GM19023 (cell line): ENCODE data around the gene TIMM10.

Experiments used
- ATAC-seq: cut with Tn5 transposase; IDR thresholded peaks from one replicate; pipeline ENCODE4 v1.9.1; 2021; ENCODE audit warnings: mild to moderate bottlenecking, moderate library complexity; ENCODE audit not compliant: unreplicated experiment

TIMM10 gene

DNA sequence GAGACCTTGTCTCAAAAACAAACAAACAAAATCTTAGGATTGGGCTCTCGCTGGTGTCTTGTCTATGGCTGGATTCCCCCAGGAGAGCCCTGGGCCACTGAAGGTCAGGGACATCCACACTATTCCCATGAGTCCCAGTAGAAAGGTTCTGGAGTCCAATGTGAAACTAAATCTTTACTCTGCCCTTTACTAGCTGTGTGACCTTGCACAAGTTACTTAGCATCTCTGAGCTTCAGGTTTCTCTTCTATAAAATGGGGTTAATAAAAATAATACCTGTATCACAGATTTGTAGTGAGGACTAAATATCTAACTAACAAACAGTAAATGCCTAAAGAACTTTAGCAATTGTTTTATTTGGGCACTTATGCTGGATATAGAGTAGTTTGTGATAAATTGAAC lies 24.0 kb downstream of the TIMM10 start:
- ATAC-seq: no peak

DNA sequence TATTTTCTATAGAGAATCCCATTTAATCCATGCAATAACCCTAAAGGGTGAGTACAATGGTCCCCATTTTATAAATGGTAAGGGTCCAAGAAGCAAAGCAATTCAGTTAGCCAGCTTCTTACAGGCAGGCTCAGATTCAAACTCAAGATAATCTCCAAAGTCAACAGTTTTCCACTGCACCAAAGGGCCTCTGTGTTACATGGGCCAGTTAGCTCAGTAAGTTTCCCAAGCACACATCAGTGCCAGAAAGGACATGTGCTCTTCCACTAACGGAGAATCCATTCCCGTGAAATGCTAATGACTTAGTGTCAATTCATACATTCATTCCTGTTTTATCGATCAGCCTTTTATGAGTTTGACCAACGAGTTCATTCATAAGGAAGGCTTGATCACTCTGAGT lies 26.0 kb downstream of the TIMM10 start:
- no peak for ATAC-seq

DNA sequence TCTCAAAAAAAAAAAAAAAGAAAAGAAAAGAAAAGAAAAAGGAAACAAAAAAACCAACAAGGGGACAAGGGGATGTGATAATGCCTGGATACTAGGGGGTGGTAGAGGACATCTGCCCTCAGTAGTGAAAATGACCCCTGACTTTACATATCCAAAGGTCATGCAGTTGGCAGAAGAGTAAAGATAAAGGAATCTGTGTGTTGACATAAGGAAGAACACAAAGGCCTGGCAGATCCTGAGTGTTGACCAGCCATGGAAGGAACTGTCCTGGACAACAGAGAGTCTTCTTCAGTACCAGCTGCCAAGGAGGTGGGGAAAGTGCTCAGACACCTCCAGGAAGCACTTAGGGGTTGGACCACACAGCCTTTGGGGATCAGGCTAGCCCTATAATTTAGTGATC lies 27.7 kb downstream of the TIMM10 start:
- no peak for ATAC-seq

DNA sequence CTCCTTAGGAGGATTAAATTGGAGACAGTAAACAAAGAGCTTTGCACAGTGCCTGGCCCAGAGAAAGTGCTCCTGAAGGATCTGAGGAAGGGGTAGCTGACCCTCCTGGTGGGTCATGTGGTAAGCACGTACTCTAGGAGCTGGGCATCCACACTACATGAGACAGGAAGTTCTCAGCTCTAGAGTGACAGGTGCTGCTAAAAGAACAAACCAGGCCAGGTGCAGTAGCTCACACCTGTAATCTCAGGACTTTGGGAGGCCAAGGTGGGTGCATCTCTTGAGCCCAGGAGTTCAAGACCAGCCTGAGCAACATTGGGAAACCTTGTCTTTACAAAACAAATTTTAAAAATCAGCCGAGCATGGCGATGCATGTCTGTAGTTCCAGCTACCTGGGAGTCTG lies 28.2 kb downstream of the TIMM10 start:
- ATAC-seq: no peak

DNA sequence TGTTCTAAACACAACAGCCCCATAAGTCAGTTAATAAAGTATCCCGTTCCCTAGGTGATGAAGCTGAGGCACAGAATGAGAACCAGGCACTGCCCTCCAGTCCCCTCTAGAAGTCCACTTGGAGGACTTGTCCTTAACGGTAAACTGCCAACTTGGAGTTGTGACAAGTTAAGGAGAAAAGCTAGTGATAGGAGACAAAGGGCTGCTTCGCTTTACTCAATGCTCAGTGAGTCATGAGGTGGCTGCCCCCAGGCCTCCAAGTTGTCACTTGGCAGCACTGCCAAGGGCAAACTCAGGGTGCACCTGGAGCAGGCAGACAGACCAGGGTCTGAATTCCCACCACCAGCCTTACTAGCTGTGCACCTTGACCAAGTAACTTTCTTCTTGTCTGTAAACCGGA lies 28.6 kb downstream of the TIMM10 start:
- no peak for ATAC-seq

DNA sequence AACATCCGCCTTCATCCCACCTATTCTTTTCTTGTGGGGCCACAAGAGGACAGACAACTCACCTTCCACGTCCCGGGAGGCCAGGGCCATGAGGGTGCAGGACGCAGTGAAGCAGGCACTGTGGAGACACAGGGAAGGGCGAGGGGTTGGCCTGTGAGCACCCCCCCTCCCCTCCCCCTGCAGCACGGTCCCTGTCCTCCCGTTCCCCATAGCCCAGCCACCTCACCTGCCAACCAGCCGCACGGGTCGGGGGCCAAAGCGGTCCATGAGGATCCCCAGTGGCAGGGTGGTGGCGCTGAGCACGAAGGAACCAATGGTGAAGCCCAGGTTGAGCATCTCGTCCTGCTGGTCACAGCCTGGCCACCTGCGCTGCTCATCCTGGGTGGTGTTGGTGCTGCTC lies 29.6 kb downstream of the TIMM10 start:
- no peak for ATAC-seq

DNA sequence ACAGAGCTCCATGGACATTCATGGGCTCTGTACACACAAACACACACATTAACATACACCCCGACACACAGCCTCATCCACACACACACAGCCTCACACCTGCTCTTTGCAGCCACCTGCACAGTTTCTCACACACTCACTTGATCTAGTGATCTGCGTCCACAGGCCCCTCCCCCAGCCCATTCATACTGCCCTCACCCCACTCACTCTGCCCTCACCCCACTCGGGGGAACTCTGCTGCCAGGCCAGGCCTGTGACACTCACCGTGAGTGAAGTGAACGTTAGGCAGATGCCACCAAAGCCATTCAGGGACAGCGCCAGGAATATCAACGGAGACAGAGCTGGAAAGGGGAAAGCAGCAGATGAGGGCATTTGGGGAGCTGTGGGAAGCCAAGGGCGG lies 30.0 kb downstream of the TIMM10 start:
- no peak for ATAC-seq

DNA sequence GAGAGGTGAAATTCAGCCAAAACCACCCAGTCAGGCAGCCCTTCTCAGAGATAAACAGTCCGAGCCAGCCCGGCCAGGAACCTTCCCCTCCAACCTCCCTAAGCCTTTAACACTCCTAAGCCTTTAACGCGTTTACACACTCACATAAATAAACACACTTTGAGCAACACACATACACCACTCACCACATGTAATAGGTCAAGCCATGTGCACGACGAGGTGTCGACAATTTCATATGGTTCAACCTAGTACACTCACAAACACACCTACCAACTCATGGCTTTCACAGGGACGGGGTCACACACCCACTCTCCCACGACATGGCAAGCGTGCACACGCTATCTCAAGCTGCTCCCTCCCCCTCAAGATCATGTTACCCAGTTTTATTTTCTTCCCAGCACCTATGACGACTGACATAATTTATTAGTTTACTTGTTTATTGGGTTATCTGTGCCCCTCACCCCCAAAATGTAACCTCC lies 30.5 kb downstream of the TIMM10 start:
- no peak for ATAC-seq

DNA sequence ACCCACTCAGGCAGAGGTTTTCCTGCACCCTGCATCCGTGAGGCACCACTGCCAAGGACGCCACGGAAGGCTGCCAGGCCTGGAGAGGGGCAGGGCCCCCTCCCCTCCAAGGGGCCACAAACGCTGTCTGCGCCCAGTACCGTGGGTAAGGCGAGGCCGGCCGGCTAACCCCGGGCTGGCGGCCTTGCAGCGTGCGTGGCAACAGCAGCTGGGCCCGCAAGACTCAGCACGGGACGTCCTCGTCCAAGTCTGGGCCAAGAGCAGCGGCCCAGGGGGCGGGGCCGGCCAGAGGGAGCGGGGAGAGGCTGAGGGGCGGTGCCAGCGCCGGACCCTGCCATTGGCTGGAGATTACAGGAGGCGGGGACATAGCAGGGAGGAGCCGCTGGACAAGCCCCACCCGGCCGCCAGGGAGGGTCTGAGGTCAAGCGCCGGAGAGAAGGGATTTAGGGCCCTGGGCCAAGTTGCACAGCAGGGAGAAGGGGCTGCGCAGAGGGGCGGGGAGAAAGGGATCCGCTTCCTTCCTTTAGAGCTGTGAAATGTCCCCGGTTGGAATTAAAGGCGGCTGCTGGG lies 31.1 kb downstream of the TIMM10 start:
- peak; percentile 99 for ATAC-seq

DNA sequence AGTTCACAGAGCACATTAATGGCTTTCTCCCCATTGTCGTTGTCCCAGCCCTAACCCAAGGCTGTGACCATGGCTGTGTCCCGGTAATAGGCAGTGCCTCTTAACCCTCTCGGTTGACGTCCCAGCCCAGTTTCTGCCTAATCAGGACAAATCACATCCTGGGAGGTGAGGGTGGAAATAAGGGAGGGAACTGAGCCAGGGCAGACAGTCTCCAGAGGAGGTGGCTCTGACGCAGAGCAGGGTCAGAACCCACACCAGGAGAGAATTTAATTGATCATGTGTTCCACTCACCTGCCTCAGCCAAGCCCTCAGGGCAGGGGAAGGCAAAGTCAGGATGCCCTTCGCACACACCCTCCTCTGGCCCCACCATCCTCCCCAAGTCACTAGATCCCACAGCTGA lies 32.0 kb downstream of the TIMM10 start:
- ATAC-seq: no peak

DNA sequence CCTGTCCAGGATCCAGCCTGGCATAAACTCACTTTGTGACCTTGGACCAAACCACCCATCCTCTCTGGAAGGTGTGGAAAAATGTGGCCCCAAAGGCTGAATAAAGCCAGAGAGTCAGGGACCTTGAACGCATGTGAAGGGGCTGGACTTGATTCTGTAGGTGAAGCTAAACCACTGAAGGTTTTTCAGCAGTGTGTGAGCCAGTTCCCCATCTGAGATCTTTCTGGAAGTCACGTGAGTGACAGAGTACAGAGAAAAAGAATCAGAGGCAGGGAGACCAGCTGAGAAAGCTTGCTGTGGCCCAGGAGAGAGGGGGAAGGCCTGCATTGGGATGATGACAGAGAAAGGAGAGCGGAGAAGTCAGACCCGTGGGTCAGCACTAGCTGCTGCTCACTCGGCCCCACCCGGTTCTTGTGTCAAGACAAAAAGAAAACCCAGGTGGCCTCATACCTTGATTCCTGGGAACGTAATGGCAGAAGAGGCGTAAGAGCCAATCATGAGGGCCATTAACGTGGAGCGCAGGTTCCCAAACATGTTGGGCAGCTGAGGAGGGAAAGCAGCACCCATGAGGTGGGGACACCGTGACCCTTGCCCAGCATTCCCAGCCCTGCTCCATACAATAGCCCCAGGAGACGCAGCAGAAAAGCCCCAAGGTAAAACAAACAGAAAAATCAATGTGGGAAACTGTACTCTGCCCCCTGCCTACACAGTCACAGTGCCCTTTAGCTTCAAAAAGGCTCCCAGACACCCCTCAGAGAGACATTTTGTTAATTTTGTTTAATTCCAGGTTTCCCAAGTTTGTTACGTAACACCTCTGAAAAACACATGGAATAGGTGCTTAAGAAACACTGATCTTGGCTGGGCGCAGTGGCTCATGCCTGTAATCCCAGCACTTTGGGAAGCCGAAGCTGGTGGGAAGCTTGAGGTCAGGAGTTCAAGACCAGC lies 33.0 kb downstream of the TIMM10 start:
- no peak for ATAC-seq

DNA sequence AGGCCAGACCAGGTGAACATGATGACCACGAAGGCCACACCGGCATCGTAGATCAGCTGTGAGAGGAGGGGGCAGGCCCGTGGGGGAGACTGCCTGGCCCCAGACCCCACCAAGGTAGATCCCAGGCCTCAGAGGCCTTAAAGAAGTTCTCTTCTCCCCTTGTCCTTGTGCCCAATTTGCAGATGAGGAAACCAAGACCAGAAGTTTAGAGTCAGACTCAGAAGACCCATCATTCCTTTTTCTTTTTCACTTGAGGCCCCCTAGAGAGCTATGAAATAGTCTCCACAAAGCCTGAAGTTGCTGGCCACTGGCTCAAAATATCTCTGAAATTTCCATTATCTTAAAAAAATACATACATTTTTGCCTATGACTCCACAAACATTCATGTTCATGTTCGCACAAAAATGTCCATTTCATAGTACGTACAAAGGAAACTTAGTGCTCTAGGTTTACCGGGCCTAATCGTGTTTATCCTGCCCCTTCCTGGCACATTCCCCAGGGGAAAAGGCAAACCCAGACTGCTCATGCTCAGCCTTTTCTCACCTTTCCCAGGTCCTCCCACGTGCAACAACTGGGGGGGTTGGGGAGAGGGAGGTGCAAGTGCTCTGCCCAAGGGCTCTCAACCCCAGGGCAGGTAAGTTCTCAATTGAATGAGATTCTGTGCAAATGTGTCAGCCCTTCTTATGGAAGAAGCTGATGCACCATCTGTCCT lies 34.3 kb downstream of the TIMM10 start:
- no peak for ATAC-seq

DNA sequence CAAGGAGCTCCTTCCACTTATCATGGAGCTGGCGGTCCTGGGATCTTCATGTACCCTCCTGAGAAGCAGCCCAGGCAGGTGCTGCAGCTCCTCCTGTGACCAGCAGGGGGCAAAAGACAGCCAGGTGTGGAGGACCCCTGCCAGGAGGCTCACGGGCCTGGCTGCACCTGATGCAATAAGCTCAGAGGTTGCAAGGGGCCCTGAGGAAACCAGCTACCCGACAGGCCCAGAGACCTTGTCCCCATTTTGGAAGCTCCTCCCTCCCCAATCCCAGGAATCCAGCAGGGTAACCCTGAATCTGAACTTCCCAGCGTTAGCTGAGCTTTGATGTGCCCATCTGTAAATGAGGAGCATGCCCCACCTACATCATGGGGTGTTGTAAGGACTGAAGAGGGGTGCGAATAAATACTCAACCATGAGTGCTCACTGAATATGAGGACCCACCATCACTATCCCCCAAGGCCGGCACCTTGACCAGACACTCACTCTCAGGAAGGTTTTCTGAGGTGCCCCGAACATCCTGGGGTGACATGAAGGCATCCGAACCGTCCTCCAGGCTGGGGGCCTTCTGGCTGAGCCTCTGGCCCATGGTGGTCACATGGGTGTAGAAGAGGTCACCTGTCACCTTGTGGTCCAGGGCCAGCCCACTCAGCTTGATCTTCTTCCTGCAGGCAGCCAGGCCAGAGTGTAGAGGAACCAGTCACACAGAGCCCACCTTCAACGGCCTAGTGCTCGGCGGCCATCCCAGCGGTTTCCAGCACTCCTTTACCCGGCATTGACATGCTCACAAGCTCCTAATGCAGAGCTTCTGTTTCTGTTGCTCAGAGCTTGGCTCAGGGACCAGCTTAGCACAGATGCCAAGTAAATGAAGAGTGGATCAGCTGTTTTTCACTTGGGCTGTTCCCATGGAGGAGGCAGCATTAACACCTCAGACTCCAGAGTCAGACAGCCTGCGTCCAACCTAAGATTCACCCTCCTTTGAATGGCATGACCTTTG lies 36.7 kb downstream of the TIMM10 start:
- peak; percentile 81 for ATAC-seq

DNA sequence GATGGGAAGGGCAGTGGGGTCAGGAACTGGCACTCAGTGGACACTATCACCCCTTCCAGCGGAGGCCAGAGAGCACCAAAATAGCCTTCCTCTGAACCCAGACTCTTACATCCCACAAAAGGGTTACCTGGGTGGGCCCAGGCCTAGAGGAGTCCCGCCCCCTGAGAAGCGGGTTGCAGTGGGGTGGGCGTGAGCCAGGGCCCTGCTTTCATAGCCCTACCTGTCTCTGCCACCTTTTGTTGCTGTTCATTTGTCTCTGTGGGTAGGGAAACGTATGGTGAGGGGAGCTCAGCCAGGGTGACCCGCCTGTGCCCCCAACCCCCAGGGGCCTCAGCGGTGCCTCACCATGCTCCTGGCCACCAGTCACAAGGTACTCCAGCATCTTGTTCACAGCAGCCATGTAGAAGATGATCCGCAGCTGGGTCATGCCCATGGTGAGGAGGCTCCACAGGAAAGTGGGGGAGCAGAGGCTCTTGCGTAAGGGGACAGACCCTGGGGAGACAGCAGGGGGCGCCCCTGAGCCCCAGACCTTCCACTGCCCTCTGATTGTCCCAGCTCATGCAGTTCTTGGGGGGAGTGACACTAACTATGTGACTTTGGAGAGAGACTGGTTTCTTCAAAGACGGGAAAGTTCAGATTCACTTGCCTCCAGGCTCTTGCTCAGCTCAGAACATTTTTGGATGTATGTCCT lies 39.0 kb downstream of the TIMM10 start:
- no peak for ATAC-seq

DNA sequence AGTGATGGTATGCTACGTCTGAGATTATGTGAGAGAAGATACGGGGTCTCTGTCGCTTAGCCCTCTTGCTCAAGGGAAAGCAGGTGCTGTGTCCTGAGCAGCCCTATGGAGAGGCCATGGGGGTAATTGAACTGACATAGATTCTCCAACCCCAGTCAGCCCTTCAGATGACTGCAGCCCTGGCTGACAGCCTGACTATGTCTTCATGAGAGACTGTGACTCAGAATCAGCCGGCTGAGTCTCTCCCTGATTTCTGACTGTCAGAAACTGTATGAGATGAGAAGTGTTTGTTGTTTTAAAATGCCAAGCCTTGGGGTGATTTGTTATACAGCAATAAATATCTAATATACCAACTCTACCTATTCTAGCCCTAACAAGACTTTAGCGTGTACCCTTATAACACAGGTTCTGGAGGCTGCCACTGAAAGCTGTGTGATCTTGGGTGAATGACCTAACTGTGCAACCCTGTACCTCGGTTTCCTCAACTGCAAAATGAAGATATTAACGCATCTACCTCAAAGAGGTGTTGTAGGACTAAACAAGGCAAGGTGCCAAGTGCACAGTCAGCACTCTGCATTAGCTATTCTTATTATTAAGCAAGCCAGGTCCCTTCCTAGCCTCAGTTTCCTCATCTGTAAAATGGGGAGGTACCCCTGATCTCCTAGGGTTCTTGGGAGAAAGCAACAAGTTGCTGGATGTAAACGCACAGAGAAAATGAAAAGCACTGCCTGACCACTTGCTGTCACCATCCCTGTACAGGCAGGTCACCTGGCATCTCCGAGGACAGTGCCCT lies 39.9 kb downstream of the TIMM10 start:
- ATAC-seq: no peak

DNA sequence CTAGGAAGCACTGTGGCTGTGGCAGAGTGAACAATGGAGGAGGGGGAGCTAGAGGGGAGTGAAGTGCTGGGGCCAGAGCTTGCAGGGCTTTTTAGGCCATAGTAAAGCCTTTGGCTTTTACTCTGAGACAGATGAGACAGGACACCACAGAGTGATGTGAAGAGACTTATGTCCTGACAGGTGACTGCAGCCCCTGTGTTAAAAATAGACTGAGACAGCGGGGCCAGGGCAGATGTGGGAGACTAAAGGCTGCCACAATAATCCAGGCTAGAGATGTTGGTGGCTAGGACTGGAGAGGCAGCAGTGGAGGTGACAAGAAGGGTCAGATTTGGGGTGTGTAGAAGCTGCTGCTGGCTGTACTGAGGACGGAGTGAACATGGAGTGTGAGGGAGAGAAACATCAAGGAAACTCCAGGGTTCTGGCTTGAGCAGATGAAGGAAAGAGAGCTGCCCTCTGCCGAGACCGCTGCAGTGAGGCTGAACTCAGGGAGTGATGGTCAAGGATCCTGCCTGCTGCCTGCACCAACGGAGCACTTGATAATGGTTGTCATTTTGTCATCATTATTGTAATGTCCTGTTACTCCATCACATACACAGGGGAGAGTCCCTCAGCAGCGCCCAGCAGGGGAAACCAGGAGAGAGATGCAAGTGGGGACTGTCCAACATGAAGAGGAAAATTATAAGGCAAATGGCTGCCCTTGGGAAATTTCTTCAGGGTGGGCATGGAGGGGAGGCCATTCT lies 42.5 kb downstream of the TIMM10 start:
- no peak for ATAC-seq

DNA sequence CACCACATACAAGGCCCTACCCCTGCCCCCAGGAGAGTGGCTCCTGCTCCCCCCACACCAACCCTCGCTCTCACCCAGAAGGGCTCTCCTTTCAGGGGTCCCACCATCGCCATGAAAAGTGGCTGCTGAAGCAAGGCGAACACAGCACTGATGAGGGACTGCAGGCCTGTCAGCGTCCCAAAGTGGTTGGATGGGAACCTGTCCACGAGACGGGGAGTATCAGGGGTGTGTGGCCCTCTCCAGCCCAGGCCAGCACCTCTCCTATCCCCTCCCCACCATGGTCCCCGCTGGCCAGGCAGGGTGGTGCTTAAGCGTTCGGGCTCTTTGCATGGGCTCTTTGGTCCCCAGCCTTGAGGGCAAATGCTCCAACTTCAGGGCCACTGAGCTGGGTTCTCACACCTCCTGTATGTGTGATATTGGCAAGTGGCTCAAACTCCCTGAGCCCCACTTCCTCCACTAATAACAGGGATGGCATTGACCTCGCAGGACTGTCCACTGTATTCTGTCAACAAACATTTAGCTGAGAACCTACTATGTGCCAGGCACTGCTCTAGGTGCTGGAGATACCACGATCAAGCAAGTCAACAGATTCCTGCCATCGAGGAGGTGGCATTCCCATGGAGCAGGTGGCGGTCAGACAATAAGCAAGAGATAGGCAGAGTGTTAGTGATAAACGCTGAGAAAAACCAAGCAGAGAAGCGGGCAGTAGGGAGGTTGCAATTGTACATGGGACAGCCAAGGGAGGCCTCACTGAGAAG lies 43.4 kb downstream of the TIMM10 start:
- no peak for ATAC-seq
